VCaP (cell line): ENCODE results near the gene NELL1.

Experiments used
- H3K27ac ChIP-seq: fragments of 450-650 bp; 2 replicates; pipeline ENCODE4 v1.5.1; 2017
- TF ChIP-seq, protein P1 (sequence below): fragments of 450-650 bp; conservative IDR thresholded peaks from 2 replicates; pipeline ENCODE4 v1.5.1; 2017; ENCODE audit warnings: mild to moderate bottlenecking, moderate library complexity

NELL1 gene

GRCh38 chr11:20865161-20865560 is 195.8 kb downstream of the NELL1 start:
- H3K27ac ChIP-seq, result no peak overlapping the region
- TF ChIP-seq, protein P1, sequence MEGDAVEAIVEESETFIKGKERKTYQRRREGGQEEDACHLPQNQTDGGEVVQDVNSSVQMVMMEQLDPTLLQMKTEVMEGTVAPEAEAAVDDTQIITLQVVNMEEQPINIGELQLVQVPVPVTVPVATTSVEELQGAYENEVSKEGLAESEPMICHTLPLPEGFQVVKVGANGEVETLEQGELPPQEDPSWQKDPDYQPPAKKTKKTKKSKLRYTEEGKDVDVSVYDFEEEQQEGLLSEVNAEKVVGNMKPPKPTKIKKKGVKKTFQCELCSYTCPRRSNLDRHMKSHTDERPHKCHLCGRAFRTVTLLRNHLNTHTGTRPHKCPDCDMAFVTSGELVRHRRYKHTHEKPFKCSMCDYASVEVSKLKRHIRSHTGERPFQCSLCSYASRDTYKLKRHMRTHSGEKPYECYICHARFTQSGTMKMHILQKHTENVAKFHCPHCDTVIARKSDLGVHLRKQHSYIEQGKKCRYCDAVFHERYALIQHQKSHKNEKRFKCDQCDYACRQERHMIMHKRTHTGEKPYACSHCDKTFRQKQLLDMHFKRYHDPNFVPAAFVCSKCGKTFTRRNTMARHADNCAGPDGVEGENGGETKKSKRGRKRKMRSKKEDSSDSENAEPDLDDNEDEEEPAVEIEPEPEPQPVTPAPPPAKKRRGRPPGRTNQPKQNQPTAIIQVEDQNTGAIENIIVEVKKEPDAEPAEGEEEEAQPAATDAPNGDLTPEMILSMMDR, result no peak

GRCh38 chr11:20869123-20869522 is 199.7 kb downstream of the NELL1 start:
- TF ChIP-seq, protein P1, result no peak
- H3K27ac ChIP-seq, result no peak overlapping the region

- TF ChIP-seq, protein P1, result peak; percentile 37
- no peak overlapping the region for H3K27ac ChIP-seq
Observed at GRCh38 chr11:20873054-20873453, 203.7 kb downstream of the NELL1 start.

GRCh38 chr11:20874358-20874757 is 205.0 kb downstream of the NELL1 start:
- TF ChIP-seq, protein P1, result no peak
- H3K27ac ChIP-seq, result no peak overlapping the region

DNA sequence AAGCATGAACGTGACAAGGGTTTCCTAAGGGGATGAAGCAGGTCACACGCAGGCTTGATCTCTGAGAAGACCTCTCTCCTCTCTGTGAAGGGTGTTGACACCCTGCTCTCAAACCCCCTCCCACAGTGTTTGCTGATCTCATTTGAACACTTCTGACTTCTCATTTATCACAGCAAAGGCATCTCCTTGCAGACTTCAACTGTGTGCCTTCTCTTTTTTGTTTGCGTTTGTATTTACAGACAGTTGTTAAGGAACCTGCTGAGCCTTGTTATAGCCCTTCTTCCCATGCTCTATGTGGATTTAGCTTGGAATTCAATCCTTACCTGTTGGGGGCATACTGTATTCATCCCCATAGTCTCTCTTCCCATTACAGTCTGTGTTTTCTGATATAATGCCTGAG is 206.5 kb downstream of the NELL1 start:
- no peak overlapping the region for H3K27ac ChIP-seq
- TF ChIP-seq, protein P1, result no peak

DNA sequence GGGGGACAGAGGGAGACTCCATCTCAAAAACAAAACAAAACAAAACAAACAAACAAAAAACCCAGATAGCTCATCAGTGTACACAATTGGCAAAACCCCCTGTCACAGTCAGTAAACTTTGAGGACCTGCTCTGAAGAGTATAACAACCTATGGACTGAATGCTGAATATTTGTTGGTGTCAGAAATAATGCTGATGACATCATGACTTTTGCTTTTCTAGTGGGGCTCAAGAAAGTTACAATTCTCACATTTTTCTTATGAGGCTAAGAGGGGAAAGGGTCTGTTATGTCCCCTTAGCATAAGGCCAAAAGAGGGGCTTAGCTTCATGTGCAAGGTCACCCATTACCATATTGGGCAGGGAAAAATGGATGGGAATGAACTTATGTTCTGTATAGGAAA is 207.4 kb downstream of the NELL1 start:
- H3K27ac ChIP-seq, result no peak overlapping the region
- TF ChIP-seq, protein P1, result no peak

GRCh38 chr11:20880094-20880493 is 210.7 kb downstream of the NELL1 start:
- TF ChIP-seq, protein P1, result no peak
- H3K27ac ChIP-seq, result no peak overlapping the region
